GM18526 (cell line): ENCODE results near the gene MT1G.

Source experiments
- POLR2A ChIP-seq: IDR thresholded peaks from 3 replicates; pipeline ENCODE4 v1.6.1; 2011; ENCODE audit not compliant: insufficient read length; ENCODE audit errors: extremely low read depth

MT1G gene

GRCh38 chr16:56649271-56649670 is 18.6 kb downstream of the MT1G start:
- TF ChIP-seq POLR2A: no peak

GRCh38 chr16:56647641-56648431 is 20.0 kb downstream of the MT1G start:
- no peak for TF ChIP-seq POLR2A

DNA sequence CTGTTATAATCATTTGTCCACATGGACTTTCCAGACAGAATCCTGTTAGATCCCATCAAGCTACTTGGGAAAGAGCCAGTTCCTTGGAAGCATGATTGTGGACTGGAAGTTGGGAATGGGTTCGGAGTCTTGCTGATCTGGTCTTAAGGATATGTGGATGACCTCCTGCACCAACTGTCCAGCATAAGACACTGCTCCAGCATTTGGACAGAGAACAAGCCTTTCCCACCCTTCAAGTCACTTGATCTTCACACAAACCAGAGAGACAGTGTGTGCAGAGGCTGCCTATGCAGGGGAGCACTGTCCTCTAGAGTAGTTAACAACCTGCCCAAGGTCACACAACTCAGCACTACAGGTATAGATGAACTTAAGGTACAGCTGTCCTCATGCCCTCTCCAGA is 22.0 kb downstream of the MT1G start:
- no peak for TF ChIP-seq POLR2A

DNA sequence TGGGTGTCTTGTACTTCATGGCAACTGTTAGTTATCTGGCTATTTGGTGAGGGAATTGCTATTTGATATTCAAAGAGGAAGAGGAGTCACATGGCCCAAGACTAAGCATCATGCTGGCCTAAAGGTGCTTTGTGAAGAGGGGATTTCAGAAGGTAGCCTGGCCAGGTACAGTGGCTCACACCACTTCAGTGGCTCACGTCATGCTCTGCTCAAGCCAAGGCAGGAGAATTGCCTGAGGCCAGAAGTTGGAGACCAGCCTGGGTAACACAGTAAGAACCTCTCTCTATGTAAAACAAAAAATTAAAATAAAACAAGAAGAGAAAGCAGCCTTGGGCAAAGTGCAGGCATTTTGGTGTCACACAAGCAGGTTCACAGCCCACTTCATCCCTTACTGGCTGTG is 22.6 kb downstream of the MT1G start:
- TF ChIP-seq POLR2A: no peak

DNA sequence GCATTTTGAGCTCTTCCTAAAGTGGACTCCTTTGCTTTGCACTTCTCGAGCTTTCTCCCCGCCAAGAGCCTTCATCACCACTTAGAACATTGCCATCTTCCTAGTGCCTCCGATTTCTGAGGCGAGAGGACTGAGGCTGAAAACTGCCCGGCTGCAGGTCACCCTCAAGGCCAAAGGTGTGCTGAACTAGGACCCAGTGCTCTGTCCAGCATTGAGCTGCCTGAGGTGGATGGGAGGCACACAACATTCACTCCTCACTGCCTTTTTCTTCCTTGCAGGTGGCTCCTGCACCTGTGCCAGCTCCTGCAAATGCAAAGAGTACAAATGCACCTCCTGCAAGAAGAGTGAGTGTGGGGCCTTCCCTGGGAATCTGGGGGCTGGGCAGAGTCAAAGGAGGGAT is 24.0 kb downstream of the MT1G start:
- TF ChIP-seq POLR2A: no peak

GRCh38 chr16:56643080-56643778 is 24.6 kb downstream of the MT1G start:
- no peak for TF ChIP-seq POLR2A

DNA sequence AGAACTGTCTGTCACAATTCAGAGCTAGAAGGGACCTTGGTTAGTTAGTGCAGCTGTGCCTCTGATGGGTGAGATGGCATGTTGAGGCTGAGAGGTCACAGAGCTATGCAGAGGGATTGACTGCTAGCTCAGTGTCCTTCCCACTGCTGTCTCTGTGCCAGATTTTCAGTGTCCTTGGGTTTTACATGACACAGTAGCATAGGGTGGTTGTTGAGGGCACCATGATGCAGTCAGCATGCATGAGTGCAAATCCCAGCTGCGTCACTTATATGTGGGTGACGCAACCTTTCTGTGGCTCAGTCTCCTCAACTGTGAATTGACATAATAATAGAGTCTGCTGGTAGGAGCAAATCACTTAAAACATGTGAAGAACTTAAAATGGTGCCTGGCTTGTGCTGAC is 26.7 kb downstream of the MT1G start:
- TF ChIP-seq POLR2A: no peak

DNA sequence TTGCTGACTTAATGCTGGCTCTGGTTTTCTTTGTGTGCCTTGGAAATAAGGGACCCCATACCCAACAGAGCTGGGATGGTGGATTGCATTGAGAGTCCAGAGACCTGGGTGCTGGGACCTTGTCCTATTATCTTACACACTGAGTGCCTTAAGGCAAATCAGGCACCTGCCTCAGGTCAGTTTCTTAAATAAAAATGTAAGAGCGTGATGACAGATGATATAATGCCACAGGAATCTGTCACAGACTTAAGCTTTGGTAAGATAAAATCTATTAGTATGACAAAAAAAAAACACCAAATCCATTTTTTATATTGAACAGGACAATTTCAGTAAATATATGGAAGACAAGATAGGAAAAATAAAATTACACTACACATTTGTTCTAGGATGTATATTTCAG is 27.8 kb downstream of the MT1G start:
- no peak for TF ChIP-seq POLR2A

DNA sequence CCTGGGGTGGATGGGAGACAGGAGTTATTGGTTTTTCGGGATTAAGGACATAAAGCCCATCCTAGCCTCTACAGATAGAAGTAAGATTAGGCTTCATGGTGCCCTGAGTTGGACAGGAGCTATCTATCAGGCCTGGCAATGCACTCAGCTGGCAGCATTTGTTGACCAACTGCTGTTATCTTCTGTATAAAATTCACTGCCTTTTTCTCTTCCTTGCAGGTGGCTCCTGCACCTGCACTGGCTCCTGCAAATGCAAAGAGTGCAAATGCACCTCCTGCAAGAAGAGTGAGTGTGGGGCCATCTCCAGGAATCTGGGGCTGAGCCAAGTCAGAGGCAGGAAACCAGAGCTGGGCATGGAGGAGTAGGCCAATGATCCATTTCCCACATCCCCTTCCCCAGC is 28.8 kb downstream of the MT1G start:
- no peak for TF ChIP-seq POLR2A

DNA sequence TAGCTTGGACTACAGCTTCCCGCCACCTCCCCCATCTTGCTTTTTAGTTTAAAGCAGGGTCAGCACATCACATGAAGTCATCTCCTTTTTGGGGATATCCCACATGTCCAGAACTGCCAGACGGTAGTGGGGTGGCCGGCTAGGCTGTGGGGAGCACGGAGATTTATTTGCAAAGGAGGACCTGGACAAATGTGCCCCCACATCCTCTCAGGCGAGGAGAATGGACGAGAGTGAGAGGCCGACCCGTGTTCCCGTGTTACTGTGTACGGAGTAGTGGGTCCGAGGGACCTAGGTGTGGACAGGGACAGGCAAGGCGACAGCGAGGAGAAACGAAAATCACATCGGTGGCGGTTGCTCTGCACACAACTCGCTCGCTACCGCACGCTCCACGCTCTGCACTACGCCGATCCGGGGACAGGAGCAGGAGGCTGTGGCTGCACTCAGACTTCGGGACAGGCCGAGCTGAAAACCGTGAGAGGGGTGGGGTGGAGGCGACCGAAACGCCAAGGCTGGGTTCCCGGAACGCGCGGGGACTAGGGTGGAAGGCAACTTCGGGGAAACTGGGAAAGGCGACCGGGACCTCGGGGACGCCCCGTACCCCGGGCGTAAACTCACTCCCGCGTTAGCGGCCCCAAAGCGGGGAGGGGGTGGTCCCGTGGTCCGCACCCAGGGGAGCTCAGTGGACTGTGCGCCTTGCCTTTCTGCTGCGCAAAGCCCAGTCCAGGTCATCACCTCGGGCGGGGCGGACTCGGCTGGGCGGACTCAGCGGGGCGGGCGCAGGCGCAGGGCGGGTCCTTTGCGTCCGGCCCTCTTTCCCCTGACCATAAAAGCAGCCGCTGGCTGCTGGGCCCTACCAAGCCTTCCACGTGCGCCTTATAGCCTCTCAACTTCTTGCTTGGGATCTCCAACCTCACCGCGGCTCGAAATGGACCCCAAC is 29.8 kb downstream of the MT1G start, which contains the start of gene MT1A:
MT1A (plus strand) TSS at position 853 of the 937 bp plus-strand sequence; CDS start at position 926, 73 bp downstream.
- no peak for TF ChIP-seq POLR2A

- TF ChIP-seq POLR2A: no peak
Measured at GRCh38 chr16:56636616-56637413, 31.1 kb downstream of the MT1G start.

DNA sequence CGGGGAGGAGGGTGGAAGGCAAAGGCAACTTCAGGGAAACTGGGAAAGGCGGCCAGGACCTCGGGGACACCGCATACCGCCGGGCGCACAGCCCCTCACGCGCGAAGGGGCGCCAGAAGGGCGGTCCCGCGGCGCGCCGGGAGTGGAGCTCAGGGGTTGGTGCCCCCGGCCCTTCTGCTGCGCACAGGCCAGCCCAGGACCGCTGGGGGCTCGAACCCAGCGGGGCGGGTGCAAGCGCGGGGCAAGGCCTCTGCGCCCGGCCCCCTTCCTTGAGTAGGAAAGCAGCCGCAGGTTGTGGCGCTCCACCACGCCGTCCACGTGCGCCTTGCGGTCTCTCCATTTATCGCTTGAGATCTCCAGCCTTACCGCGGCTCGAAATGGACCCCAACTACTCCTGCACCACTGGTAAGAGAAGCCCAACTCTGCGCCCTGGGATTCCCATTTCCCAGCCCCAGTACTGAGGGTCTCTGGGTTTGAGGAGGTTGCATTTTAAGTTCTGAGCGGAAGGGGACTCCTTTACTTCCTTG is 32.4 kb downstream of the MT1G start:
- no peak for TF ChIP-seq POLR2A

GRCh38 chr16:56634715-56635440 is 33.0 kb downstream of the MT1G start:
- no peak for TF ChIP-seq POLR2A

DNA sequence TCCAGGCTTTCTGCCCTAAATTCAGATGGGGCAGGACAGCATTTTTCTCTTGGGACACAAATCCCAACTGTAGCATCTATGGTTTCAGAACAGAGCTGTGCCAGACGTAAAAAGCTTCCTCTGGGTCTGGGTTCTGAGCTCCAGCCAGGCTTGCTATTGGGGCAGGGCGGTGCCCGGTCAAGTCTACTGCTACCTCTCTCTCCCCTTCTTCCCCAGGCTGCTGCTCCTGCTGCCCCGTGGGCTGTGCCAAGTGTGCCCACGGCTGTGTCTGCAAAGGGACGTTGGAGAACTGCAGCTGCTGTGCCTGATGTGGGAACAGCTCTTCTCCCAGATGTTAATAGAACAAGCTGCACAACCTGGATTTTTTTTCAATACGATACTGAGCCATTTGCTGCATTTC is 34.3 kb downstream of the MT1G start:
- no peak for TF ChIP-seq POLR2A
